ENCODE data around the gene SYNGR1.

The SYNGR1 gene

GRCh38 chr22:39369186-39369585, 19.4 kb downstream of the SYNGR1 start:
- Mint-ChIP-seq H3K4me3 (no peak overlapping the region), H3K4me1 (peaks cover 22% of the 10 kb centered on the region), H3K27ac (no peak overlapping the region), H3K9me3 (peaks cover 9% of the 10 kb centered on the region), H3K36me3 (ENCODE audit: low read depth) (peaks cover 4% of the 10 kb centered on the region), H3K27me3 (ENCODE audit: low read depth, poor library complexity) (no peaks in the 10 kb centered on the region)
- DNase-seq: no peak
- TF ChIP-seq CTCF (IDR thresholded peaks at IDR 0.05): no peak

- Mint-ChIP-seq H3K27me3 (ENCODE audit: low read depth, poor library complexity) (no peaks in the 10 kb centered on the region), H3K36me3 (ENCODE audit: low read depth) (peaks cover 4% of the 10 kb centered on the region), H3K9me3 (peaks cover 9% of the 10 kb centered on the region), H3K4me1 (peaks cover 18% of the 10 kb centered on the region), H3K4me3 (no peak overlapping the region), H3K27ac (no peak overlapping the region)
- DNase-seq: no peak
- no peak for TF ChIP-seq CTCF (IDR thresholded peaks at IDR 0.05)
Measured at GRCh38 chr22:39369586-39369985, 19.8 kb downstream of the SYNGR1 start.

- TF ChIP-seq CTCF (IDR thresholded peaks at IDR 0.05): no peak
- H3K4me1 Mint-ChIP-seq: peaks cover 10% of the 10 kb centered on the region
Measured at GRCh38 chr22:39371732-39372131, 21.9 kb downstream of the SYNGR1 start.

GRCh38 chr22:39374191-39374590, 24.4 kb downstream of the SYNGR1 start:
- no peak overlapping the region for H3K4me3 Mint-ChIP-seq
- peaks cover 9% of the 10 kb centered on the region for H3K9me3 Mint-ChIP-seq
- TF ChIP-seq CTCF (IDR thresholded peaks at IDR 0.05): no peak
- no peaks in the 10 kb centered on the region for H3K27me3 Mint-ChIP-seq (ENCODE audit: low read depth, poor library complexity)
- H3K4me1 Mint-ChIP-seq: no peaks in the 10 kb centered on the region
- peaks cover 4% of the 10 kb centered on the region for H3K36me3 Mint-ChIP-seq (ENCODE audit: low read depth)
- H3K27ac Mint-ChIP-seq: no peak overlapping the region
- no peak for DNase-seq

More at GRCh38 chr22:39371732-39372131, 21.9 kb downstream of the SYNGR1 start:
- peaks cover 9% of the 10 kb centered on the region for H3K9me3 Mint-ChIP-seq
- H3K36me3 Mint-ChIP-seq (ENCODE audit: low read depth): peaks cover 4% of the 10 kb centered on the region
- no peak overlapping the region for H3K4me3 Mint-ChIP-seq
- no peaks in the 10 kb centered on the region for H3K27me3 Mint-ChIP-seq (ENCODE audit: low read depth, poor library complexity)
- no peak overlapping the region for H3K27ac Mint-ChIP-seq
- no peak for DNase-seq

- no peak for TF ChIP-seq CTCF (IDR thresholded peaks at IDR 0.05)
- no peak overlapping the region for H3K4me3 Mint-ChIP-seq
Measured at GRCh38 chr22:39374801-39375200, 25.0 kb downstream of the SYNGR1 start.

GRCh38 chr22:39375646-39376045, 25.9 kb downstream of the SYNGR1 start:
- Mint-ChIP-seq H3K9me3 (peaks cover 9% of the 10 kb centered on the region), H3K27me3 (ENCODE audit: low read depth, poor library complexity) (no peaks in the 10 kb centered on the region), H3K4me1 (no peaks in the 10 kb centered on the region), H3K4me3 (no peak overlapping the region), H3K36me3 (ENCODE audit: low read depth) (peaks cover 4% of the 10 kb centered on the region), H3K27ac (no peak overlapping the region)
- DNase-seq: no peak
- TF ChIP-seq CTCF (IDR thresholded peaks at IDR 0.05): no peak

More at GRCh38 chr22:39374801-39375200, 25.0 kb downstream of the SYNGR1 start:
- DNase-seq: no peak
- Mint-ChIP-seq H3K4me1 (no peaks in the 10 kb centered on the region), H3K9me3 (peaks cover 9% of the 10 kb centered on the region), H3K27me3 (ENCODE audit: low read depth, poor library complexity) (no peaks in the 10 kb centered on the region), H3K27ac (no peak overlapping the region), H3K36me3 (ENCODE audit: low read depth) (peaks cover 4% of the 10 kb centered on the region)
